CD14-positive monocyte (primary cell): ENCODE results near the gene GID8. TPM values are rescaled to one million over a fixed set of nuclear protein-coding genes. Genes with fewer than 3 reads are reported as not detected.
A peak's percentile ranks its signal among the peaks of the same experiment; 100 is the strongest.

Experiments used
- DNase-seq, 3 donors: peaks; one replicate each; pipeline ENCODE4 v3.0.0-alpha.2; 2011 to 2022
- H2AFZ ChIP-seq: 2 replicates; pipeline ENCODE4 v1.6.0; 2012; ENCODE audit warnings: mild to moderate bottlenecking, low read depth, low read length, inconsistent platforms; ENCODE audit not compliant: insufficient read depth, poor library complexity, severe bottlenecking
- H3K27ac ChIP-seq, 2 donors: 1 replicate in 1 of 2; 2 replicates in 1 of 2; pipeline ENCODE4 v1.5.1; 2012 to 2013; ENCODE audit warnings: low read length in 2 of 2, control low read depth in 1 of 2, inconsistent platforms in 1 of 2, low read depth in 1 of 2, mild to moderate bottlenecking in 1 of 2
- H3K27me3 ChIP-seq, 2 donors: one replicate each; pipeline versions ENCODE4 v1.6.0 to v1.6.1; 2011 to 2013; ENCODE audit warnings: low read length in 2 of 2; ENCODE audit not compliant: control insufficient read depth in 2 of 2, insufficient read depth in 2 of 2
- H3K36me3 ChIP-seq, 2 donors: replicated peaks in 1 of 2; 1 replicate in 1 of 2; 2 replicates in 1 of 2; pipeline versions ENCODE4 v1.5.1 to v1.6.1; 2012 to 2013; ENCODE audit warnings: low read length in 2 of 2, control low read depth in 1 of 2, inconsistent platforms in 1 of 2, mild to moderate bottlenecking in 1 of 2; ENCODE audit not compliant: insufficient read depth in 2 of 2, control insufficient read depth in 1 of 2
- H3K4me1 ChIP-seq, 2 donors: 1 replicate in 1 of 2; 2 replicates in 1 of 2; pipeline versions ENCODE4 v1.5.1 to v1.6.1; 2012 to 2013; ENCODE audit warnings: low read length in 2 of 2, control low read depth in 1 of 2, inconsistent platforms in 1 of 2, mild to moderate bottlenecking in 1 of 2, moderate library complexity in 1 of 2; ENCODE audit not compliant: insufficient read depth in 2 of 2, control insufficient read depth in 1 of 2
- H3K4me2 ChIP-seq: replicated peaks from 2 replicates; pipeline ENCODE3; 2012; ENCODE audit warnings: low read length, moderate library complexity, mild to moderate bottlenecking; ENCODE audit not compliant: poor library complexity, severe bottlenecking; ENCODE audit errors: extremely low read depth
- H3K4me3 ChIP-seq, 3 experiments: fragments of 200-600 bp in 1 of 3; sonication (generic) in 1 of 3; replicated peaks in 1 of 3; 1 replicate in 2 of 3; 2 replicates in 1 of 3; pipeline ENCODE4 v1.5.1; 2011 to 2013; ENCODE audit warnings: low read length in 3 of 3, mild to moderate bottlenecking in 3 of 3, control low read depth in 2 of 3, low read depth in 2 of 3, inconsistent platforms in 1 of 3, moderate library complexity in 1 of 3
- H3K79me2 ChIP-seq: 2 replicates; pipeline ENCODE4 v1.6.0; 2012; ENCODE audit warnings: mild to moderate bottlenecking, control low read depth, inconsistent platforms, low read length, moderate library complexity; ENCODE audit not compliant: insufficient read depth
- H3K9ac ChIP-seq: 2 replicates; pipeline ENCODE4 v1.6.0; 2017; ENCODE audit warnings: low read length, mild to moderate bottlenecking; ENCODE audit not compliant: insufficient read depth, poor library complexity, severe bottlenecking
- H3K9me3 ChIP-seq, 2 donors: replicated peaks in 1 of 2; 1 replicate in 1 of 2; 2 replicates in 1 of 2; pipeline versions ENCODE4 v1.5.1 to v1.6.1; 2012 to 2013; ENCODE audit warnings: low read length in 2 of 2, control low read depth in 1 of 2; ENCODE audit not compliant: control insufficient read depth in 1 of 2, insufficient read depth in 1 of 2
- H4K20me1 ChIP-seq: 2 replicates; pipeline ENCODE4 v1.6.0; 2012; ENCODE audit warnings: mild to moderate bottlenecking, low read length, control low read depth, moderate library complexity; ENCODE audit not compliant: insufficient read depth
- H3K27ac Mint-ChIP-seq, 7 donors: one replicate each; pipeline ENCODE4 v1.8.0; 2020; ENCODE audit warnings: mild to moderate bottlenecking in 7 of 7, mixed read lengths in 7 of 7, moderate library complexity in 6 of 7, inconsistent platforms in 2 of 7
- H3K27me3 Mint-ChIP-seq, 3 donors: one replicate each; pipeline ENCODE4 v1.8.0; 2021 to 2022; ENCODE audit warnings: low read depth in 3 of 3, mild to moderate bottlenecking in 3 of 3, mixed read lengths in 3 of 3, moderate library complexity in 3 of 3, inconsistent platforms in 1 of 3
- H3K36me3 Mint-ChIP-seq, 2 donors: one replicate each; pipeline ENCODE4 v1.8.0; 2020; ENCODE audit warnings: mixed read lengths in 2 of 2, inconsistent platforms in 1 of 2, mild to moderate bottlenecking in 1 of 2
- H3K4me1 Mint-ChIP-seq: one replicate; pipeline ENCODE4 v1.8.0; 2020; ENCODE audit warnings: mild to moderate bottlenecking, mixed read lengths
- H3K4me3 Mint-ChIP-seq, 2 donors: one replicate each; pipeline ENCODE4 v1.8.0; 2020; ENCODE audit warnings: mild to moderate bottlenecking in 2 of 2, mixed read lengths in 2 of 2, moderate library complexity in 1 of 2
- H3K9me3 Mint-ChIP-seq, 7 donors: one replicate each; pipeline ENCODE4 v1.8.0; 2020 to 2022; ENCODE audit warnings: mixed read lengths in 7 of 7, mild to moderate bottlenecking in 6 of 7, moderate library complexity in 6 of 7, inconsistent platforms in 2 of 7
- CTCF ChIP-seq: fragments of 200-600 bp; IDR thresholded peaks from one replicate; pipeline ENCODE4 v1.8.0; 2022; ENCODE audit warnings: antibody characterized with exemption, mild to moderate bottlenecking
- WGBS: methylation state at CpG from one replicate; pipeline ENCODE4 v1.1.5; 2013; ENCODE audit warnings: missing lambda C conversion rate; ENCODE audit not compliant: insufficient coverage; 5-methylcytosine and 5-hydroxymethylcytosine counted together
- intact Hi-C, 2 donors: fragments of 100-400 bp; cut with micrococcal nuclease; formaldehyde crosslinking; loops; one replicate each; pipeline versions ENCODE4 v1.15.0 to v1.15.1; 2023
- polyA plus RNA-seq, 3 donors: library from polyadenylated mRNA; depleted of rRNA in 1 of 3; unstranded in 2 of 3; stranded (reverse) in 1 of 3; fragments of 300-500 nt in 2 of 3; fragments of >200 nt in 1 of 3; fragmentation: Illumina TruSeq in 2 of 3; gene quantifications; 1 replicate in 2 of 3; 2 replicates in 1 of 3; pipeline ENCODE4 v1.2.3, GENCODE V29; 2012 to 2021

GID8 gene
- polyA plus RNA-seq, 3 donors: 12.4 to 19.7 (median 12.7) TPM

GRCh38 chr20:62969939-62970306 is 32.0 kb downstream of the GID8 start:
- H3K4me1 ChIP-seq: peaks cover 6 to 8% of the 10 kb centered on the region in 2 donors
- peaks cover 0 to 3% of the 10 kb centered on the region in 2 donors for H3K9me3 ChIP-seq
- H3K4me3 ChIP-seq: no peak overlapping the region
- no peak overlapping the region for H3K27ac ChIP-seq
- no peak overlapping the region for H2AFZ ChIP-seq
- intact Hi-C loops: no loop called here
- Mint-ChIP-seq H3K27me3 (peaks cover 46 to 55% (median 51%) of the 10 kb centered on the region in 3 donors), H3K4me3 (peak overlapping the region in 1 of 2 donors; percentile 26), H3K27ac (no peak overlapping the region), H3K9me3 (peaks cover 0 to 10% (median 5%) of the 10 kb centered on the region in 7 donors), H3K36me3 (peaks cover 7 to 17% of the 10 kb centered on the region in 2 donors), H3K4me1 (peaks cover 9% of the 10 kb centered on the region)
- H3K36me3 ChIP-seq: peaks cover 3% of the 10 kb centered on the region in 2 donors
- H3K27me3 ChIP-seq: peaks cover 14 to 44% of the 10 kb centered on the region in 2 donors
- no peak overlapping the region for H3K9ac ChIP-seq
- DNase-seq: no peak
- no peaks in the 10 kb centered on the region for H4K20me1 ChIP-seq
- no peaks in the 10 kb centered on the region for H3K79me2 ChIP-seq
- WGBS: 78% methylated on average over 5 of the region's 8 CpGs
- no peak overlapping the region for H3K4me2 ChIP-seq
- no peak for TF ChIP-seq CTCF

GRCh38 chr20:62970307-62971210 is 32.6 kb downstream of the GID8 start:
- no peak overlapping the region for H3K4me2 ChIP-seq
- no peak for TF ChIP-seq CTCF
- H3K79me2 ChIP-seq: no peaks in the 10 kb centered on the region
- no peak overlapping the region for H2AFZ ChIP-seq
- no peak overlapping the region for H3K27ac ChIP-seq
- no peaks in the 10 kb centered on the region for H4K20me1 ChIP-seq
- 59% methylated on average over 28 of the region's 33 CpGs for WGBS
- no peak overlapping the region for H3K4me3 ChIP-seq
- Mint-ChIP-seq H3K27ac (no peak overlapping the region), H3K9me3 (peaks cover 0 to 13% (median 6%) of the 10 kb centered on the region in 7 donors), H3K4me3 (no peak overlapping the region), H3K4me1 (peaks cover 9% of the 10 kb centered on the region), H3K27me3 (peaks cover 51 to 62% (median 56%) of the 10 kb centered on the region in 3 donors), H3K36me3 (peaks cover 4 to 11% of the 10 kb centered on the region in 2 donors)
- H3K36me3 ChIP-seq: peaks cover 0 to 2% of the 10 kb centered on the region in 2 donors
- peaks cover 14 to 50% of the 10 kb centered on the region in 2 donors for H3K27me3 ChIP-seq
- H3K9me3 ChIP-seq: peaks cover 0 to 3% of the 10 kb centered on the region in 2 donors
- DNase-seq: no peak
- no peak overlapping the region for H3K9ac ChIP-seq
- H3K4me1 ChIP-seq: peaks cover 6 to 8% of the 10 kb centered on the region in 2 donors
- intact Hi-C loops: no loop called here
